IMR-90 (cell line): ENCODE measurements around the gene MAG. TPM values are rescaled to one million over a fixed set of nuclear protein-coding genes. Genes with fewer than 3 reads are reported as not detected.
A peak's percentile ranks its signal among the peaks of the same experiment; 100 is the strongest.

Experiments
- ATAC-seq: fragments of 200-7000 bp; cut with Tn5 transposase; 2 replicates; pipeline ENCODE4 v1.9.1; 2020; ENCODE audit warnings: low read depth, mild to moderate bottlenecking, moderate library complexity
- BruUV-seq: library from RNA; stranded (reverse); fragments of 400-500 nt; replicated peaks from 2 replicates; lab custom pipeline; 2021; lab: Mats Ljungman, UMichigan
- CTCF ChIA-PET: fragments of 300-600 bp; formaldehyde crosslinking; extraction: SDS; loops from one replicate; lab custom pipeline; 2021; ENCODE audit warnings: antibody characterized with exemption; lab: Yijun Ruan, JAX
- POLR2A ChIA-PET: fragments of 300-600 bp; sonication (Branson Sonifier 250); formaldehyde crosslinking; loops from one replicate; lab custom pipeline; 2022; ENCODE audit warnings: antibody characterized with exemption; ENCODE audit not compliant: unreplicated experiment; lab: Charles Lee
- DNase-seq: peaks from one replicate; pipeline ENCODE4 v3.0.0; 2013
- H2AFZ ChIP-seq: replicated peaks from 2 replicates; pipeline ENCODE3; 2013; ENCODE audit warnings: low read length, mild to moderate bottlenecking; ENCODE audit not compliant: poor library complexity
- H2AK5ac ChIP-seq: 2 replicates; pipeline ENCODE4 v1.6.1; 2013; ENCODE audit warnings: low read depth, low read length, inconsistent platforms
- H2AK9ac ChIP-seq: replicated peaks from 2 replicates; pipeline ENCODE3; 2013; ENCODE audit warnings: mild to moderate bottlenecking, low read depth, low read length, moderate library complexity; ENCODE audit not compliant: poor library complexity
- H2BK120ac ChIP-seq: 2 replicates; pipeline ENCODE4 v1.6.1; 2013; ENCODE audit warnings: low read depth, low read length, inconsistent platforms
- H2BK15ac ChIP-seq: 3 replicates; pipeline ENCODE4 v1.6.1; 2013; ENCODE audit warnings: low read depth, low read length, inconsistent platforms
- H2BK20ac ChIP-seq: 2 replicates; pipeline ENCODE4 v1.6.1; 2013; ENCODE audit warnings: low read depth, mild to moderate bottlenecking, inconsistent platforms, low read length, moderate library complexity
- H2BK5ac ChIP-seq: 2 replicates; pipeline ENCODE4 v1.6.1; 2013; ENCODE audit warnings: mild to moderate bottlenecking, low read depth, low read length, inconsistent platforms; ENCODE audit not compliant: poor library complexity, severe bottlenecking
- H3K14ac ChIP-seq: replicated peaks from 2 replicates; pipeline ENCODE4 v1.6.1; 2013; ENCODE audit warnings: low read depth, low read length, inconsistent platforms
- H3K18ac ChIP-seq: 2 replicates; pipeline ENCODE4 v1.6.1; 2013; ENCODE audit warnings: low read depth, low read length, control low read depth
- H3K23ac ChIP-seq: 2 replicates; pipeline ENCODE4 v1.6.1; 2013; ENCODE audit warnings: low read depth, low read length, inconsistent platforms
- H3K27ac ChIP-seq: 2 replicates; pipeline ENCODE4 v1.5.1; 2013; ENCODE audit warnings: mild to moderate bottlenecking, control low read depth, low read length; ENCODE audit not compliant: insufficient read depth
- H3K27me3 ChIP-seq: 2 replicates; pipeline ENCODE4 v1.6.1; 2013; ENCODE audit warnings: low read length; ENCODE audit not compliant: control insufficient read depth, insufficient read depth
- H3K36me3 ChIP-seq: 2 replicates; pipeline ENCODE4 v1.6.1; 2013; ENCODE audit warnings: low read length, mixed read lengths; ENCODE audit not compliant: control insufficient read depth, insufficient read depth
- H3K4ac ChIP-seq: 2 replicates; pipeline ENCODE4 v1.6.1; 2013; ENCODE audit warnings: low read depth, low read length, inconsistent platforms
- H3K4me1 ChIP-seq: 2 replicates; pipeline ENCODE4 v1.6.1; 2013; ENCODE audit warnings: low read length, mixed read lengths; ENCODE audit not compliant: control insufficient read depth, insufficient read depth
- H3K4me2 ChIP-seq: 2 replicates; pipeline ENCODE4 v1.6.1; 2013; ENCODE audit warnings: low read depth, mild to moderate bottlenecking, control low read depth, low read length, moderate library complexity
- H3K4me3 ChIP-seq: 2 replicates; pipeline ENCODE4 v1.5.1; 2013; ENCODE audit warnings: low read depth, mild to moderate bottlenecking, control low read depth, low read length, moderate library complexity; ENCODE audit not compliant: insufficient read depth
- H3K56ac ChIP-seq: 2 replicates; pipeline ENCODE4 v1.6.1; 2013; ENCODE audit warnings: low read length, inconsistent platforms; ENCODE audit not compliant: insufficient read depth; ENCODE audit errors: extremely low read depth
- H3K79me1 ChIP-seq, 2 experiments: 2 replicates each; pipeline ENCODE4 v1.6.1; 2013; ENCODE audit warnings: low read length in 2 of 2, inconsistent platforms in 1 of 2, low read depth in 1 of 2
- H3K9ac ChIP-seq: 2 replicates; pipeline ENCODE4 v1.6.1; 2013; ENCODE audit warnings: low read depth, low read length, control low read depth
- H3K9me1 ChIP-seq: 2 replicates; pipeline ENCODE4 v1.6.1; 2013; ENCODE audit warnings: low read length, inconsistent platforms; ENCODE audit not compliant: insufficient read depth
- H3K9me3 ChIP-seq: 2 replicates; pipeline ENCODE4 v1.6.1; 2013; ENCODE audit warnings: low read length; ENCODE audit not compliant: control insufficient read depth, insufficient read depth
- H4K20me1 ChIP-seq: 2 replicates; pipeline ENCODE4 v1.6.1; 2013; ENCODE audit warnings: low read length, inconsistent platforms; ENCODE audit not compliant: insufficient read depth
- H4K5ac ChIP-seq: 2 replicates; pipeline ENCODE4 v1.6.1; 2013; ENCODE audit warnings: mild to moderate bottlenecking, low read depth, low read length, control low read depth
- H4K8ac ChIP-seq, 2 experiments: 2 replicates each; pipeline ENCODE4 v1.6.1; 2013; ENCODE audit warnings: low read depth in 2 of 2, low read length in 2 of 2, control low read depth in 1 of 2, inconsistent platforms in 1 of 2
- H4K91ac ChIP-seq: 2 replicates; pipeline ENCODE4 v1.6.1; 2013; ENCODE audit warnings: low read depth, low read length, inconsistent platforms; ENCODE audit not compliant: insufficient read depth
- CEBPB ChIP-seq: IDR thresholded peaks from 2 replicates; pipeline ENCODE4 v1.6.1; 2012; ENCODE audit warnings: low read depth, low read length, improper control_type of control experiment
- CHD1 ChIP-seq: IDR thresholded peaks from 2 replicates; pipeline ENCODE4 v1.6.1; 2012; ENCODE audit warnings: low read depth, low read length, improper control_type of control experiment
- MAZ ChIP-seq: IDR thresholded peaks from 2 replicates; pipeline ENCODE4 v1.6.1; 2012; ENCODE audit warnings: low read depth, mild to moderate bottlenecking, low read length, improper control_type of control experiment, moderate library complexity, borderline replicate concordance
- NFE2L2 ChIP-seq: fragments of 150-350 bp; IDR thresholded peaks from 2 replicates; pipeline ENCODE4 v1.6.1; 2016; ENCODE audit warnings: low read depth, mild to moderate bottlenecking, low read length
- POLR2A ChIP-seq: IDR thresholded peaks from 2 replicates; pipeline ENCODE4 v1.6.1; 2012; ENCODE audit warnings: mild to moderate bottlenecking, low read depth, low read length
- RAD21 ChIP-seq: IDR thresholded peaks from 2 replicates; pipeline ENCODE4 v1.6.1; 2012; ENCODE audit warnings: low read length, improper control_type of control experiment
- RCOR1 ChIP-seq: IDR thresholded peaks from 2 replicates; pipeline ENCODE4 v1.6.1; 2012; ENCODE audit warnings: mild to moderate bottlenecking, low read length, improper control_type of control experiment; ENCODE audit not compliant: insufficient replicate concordance
- SMC3 ChIP-seq: fragments of 150-350 bp; IDR thresholded peaks from 2 replicates; pipeline ENCODE4 v1.6.1; 2016; ENCODE audit warnings: low read depth, mild to moderate bottlenecking, antibody characterized with exemption, low read length, moderate library complexity
- WGBS, 2 experiments: methylation state at CpG; one replicate each; pipeline versions ENCODE4 v1.1.5 to v1.1.7; 2013; ENCODE audit warnings: missing lambda C conversion rate in 2 of 2; ENCODE audit not compliant: insufficient read length in 1 of 2; ENCODE audit errors: extremely low coverage in 2 of 2; 5-methylcytosine and 5-hydroxymethylcytosine counted together
- dilution Hi-C: fragments of 300-500 bp; cut with HindIII; formaldehyde crosslinking; loops from one replicate; pipeline ENCODE4 v1.14.3; 2018; ENCODE audit warnings: low sequenced_read_pairs; ENCODE audit not compliant: unreplicated experiment
- in situ Hi-C: fragments of 300-500 bp; cut with MboI; formaldehyde crosslinking; loops from 3 replicates; pipeline ENCODE4 v1.14.3; 2019; ENCODE audit warnings: low sequenced_read_pairs, inconsistent platforms, mixed read lengths
- intact Hi-C: fragments of 100-400 bp; cut with micrococcal nuclease; formaldehyde crosslinking; loops from 2 replicates; pipeline ENCODE4 v1.10.0; 2022
- polyA plus RNA-seq, 3 experiments: library from polyadenylated mRNA; depleted of rRNA; stranded (reverse); fragments of >200 nt; gene quantifications; 2 replicates each; pipeline ENCODE4 v1.2.3, GENCODE V29; 2012; ENCODE audit warnings: low replicate concordance in 1 of 3
- total RNA-seq: library from RNA; depleted of rRNA; stranded (reverse); fragments of >200 nt; gene quantifications from 2 replicates; pipeline ENCODE4 v1.2.3, GENCODE V29; 2012
- TF ChIP-seq, protein P1 (sequence below): fragments of 150-350 bp; IDR thresholded peaks from 2 replicates; pipeline ENCODE4 v1.6.1; 2016; ENCODE audit warnings: low read depth, mild to moderate bottlenecking, low read length, moderate library complexity, borderline replicate concordance
- TF ChIP-seq, protein P2 (sequence below): fragments of 150-350 bp; IDR thresholded peaks from 2 replicates; pipeline ENCODE4 v1.6.1; 2017; ENCODE audit warnings: mild to moderate bottlenecking, antibody characterized with exemption, low read length, low read depth
- TF ChIP-seq, protein P3 (sequence below): conservative IDR thresholded peaks from 2 replicates; pipeline ENCODE4 v1.5.1; 2012; ENCODE audit warnings: mild to moderate bottlenecking, low read depth, low read length, improper control_type of control experiment

Gene MAG
- total and polyA plus RNA-seq, 2 of the 4 experiments (the other 2 are of a cell fraction), result not detected

DNA sequence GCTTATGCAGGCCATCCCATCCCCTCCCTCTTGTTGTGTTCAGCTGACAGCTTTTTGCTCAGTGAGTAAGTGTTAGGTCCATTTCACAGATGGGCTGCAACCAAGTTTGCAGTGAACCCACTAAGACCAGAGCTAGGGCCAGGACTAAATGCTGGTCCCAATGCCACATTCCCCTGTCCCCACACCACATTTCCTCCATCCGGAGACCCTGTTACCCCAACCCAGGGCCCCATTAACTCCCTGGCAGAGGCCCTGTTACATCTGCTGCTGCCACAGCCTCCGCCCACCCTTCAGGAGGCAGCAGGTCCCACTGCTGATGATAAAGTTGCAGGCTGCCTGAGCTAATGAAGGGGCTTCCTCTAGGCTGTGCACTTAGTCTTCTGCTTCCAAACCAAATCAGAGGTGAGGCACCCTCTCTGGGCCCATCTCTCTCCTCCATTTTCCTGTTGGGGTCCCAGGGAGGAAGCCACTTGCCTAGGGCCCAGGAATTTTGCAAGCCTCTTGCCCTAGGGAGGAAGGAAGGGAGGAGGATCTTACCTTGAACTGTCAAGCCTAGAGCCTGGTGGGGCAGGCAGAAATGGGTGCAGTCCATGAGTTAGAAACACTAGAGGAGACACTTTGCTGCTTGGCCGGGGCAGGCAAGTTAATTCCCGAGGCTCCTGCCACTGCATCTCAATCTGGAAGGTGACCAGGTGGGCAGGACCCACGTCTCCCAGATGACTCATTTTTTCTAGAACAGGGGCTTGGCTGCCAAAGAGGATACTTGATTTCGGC, 26.6 kb upstream of the MAG start (continued):
- no peak for TF ChIP-seq CEBPB

DNA sequence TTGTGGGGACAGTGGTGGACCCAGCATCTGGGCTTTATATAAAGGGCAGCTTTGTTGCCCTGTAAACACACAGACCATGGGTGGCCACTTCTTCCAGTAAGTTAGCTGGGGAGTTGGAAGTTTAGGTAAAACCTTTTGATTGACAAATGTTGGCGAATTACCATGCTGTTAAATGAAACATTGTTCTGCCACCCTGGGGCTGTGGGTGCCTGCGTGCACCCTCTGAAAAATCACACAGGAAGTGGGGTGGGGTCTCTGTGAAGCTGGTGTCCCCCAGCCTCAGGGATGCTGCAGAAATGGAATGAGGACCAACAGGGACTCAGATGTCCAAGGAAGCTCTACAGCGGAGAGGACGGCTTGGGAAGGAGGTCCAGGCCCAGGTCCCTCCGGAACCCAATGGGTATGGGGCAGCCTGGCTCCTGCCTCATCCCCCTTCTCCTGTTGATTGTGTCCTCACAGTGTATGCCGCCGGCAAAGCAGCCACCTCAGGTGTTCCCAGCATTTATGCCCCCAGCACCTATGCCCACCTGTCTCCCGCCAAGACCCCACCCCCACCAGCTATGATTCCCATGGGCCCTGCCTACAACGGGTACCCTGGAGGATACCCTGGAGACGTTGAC, 26.0 kb upstream of the MAG start:
- H3K9ac ChIP-seq, result no peak overlapping the region
- no peak overlapping the region for H4K5ac ChIP-seq
- H2BK20ac ChIP-seq, result no peak overlapping the region
- H3K27me3 ChIP-seq, result no peaks in the 10 kb centered on the region
- ATAC-seq (no peak), DNase-seq (no peak)
- H4K91ac ChIP-seq, result no peak overlapping the region
- WGBS, 2 experiments, result 100% methylated on average over 1 of the region's 10 CpGs; no CpG with 5 or more reads in 1 of the 2 experiments
- H2BK5ac ChIP-seq, result no peak overlapping the region
- H3K56ac ChIP-seq, result no peak overlapping the region
- no peak overlapping the region for H3K4me3 ChIP-seq
- peaks cover 9 to 31% of the 10 kb centered on the region in 2 experiments for H3K79me1 ChIP-seq
- no peaks in the 10 kb centered on the region for H3K9me3 ChIP-seq
- H3K9me1 ChIP-seq, result peaks cover 8% of the 10 kb centered on the region
- no peak overlapping the region for H2BK15ac ChIP-seq
- H3K23ac ChIP-seq, result no peak overlapping the region
- POLR2A ChIA-PET, result no interaction called here
- in situ Hi-C loops, result no loop called here
- no peak overlapping the region for H3K4me2 ChIP-seq
- CTCF ChIA-PET, result no interaction called here
- no TSS peak for BruUV-seq
- H3K14ac ChIP-seq, result no peak overlapping the region
- H2AK5ac ChIP-seq, result no peak overlapping the region
- no peaks in the 10 kb centered on the region for H4K20me1 ChIP-seq
- peaks cover 7% of the 10 kb centered on the region for H3K4me1 ChIP-seq
- H2BK120ac ChIP-seq, result no peak overlapping the region
- H3K18ac ChIP-seq, result no peak overlapping the region
- peak overlapping the region; percentile 74 for H2AK9ac ChIP-seq
- no peak overlapping the region for H3K27ac ChIP-seq
- intact Hi-C loops, result loop anchor here (5.0 kb wide), 1 partner anchor 124 kb away; the partner anchor contains the start of gene FXYD7
- no peak overlapping the region for H2AFZ ChIP-seq
- no peak overlapping the region for H4K8ac ChIP-seq
- H3K36me3 ChIP-seq, result peaks cover 8% of the 10 kb centered on the region
- dilution Hi-C loops, result no loop called here
- H3K4ac ChIP-seq, result no peak overlapping the region
- TF ChIP-seq CEBPB (no peak), SMC3 (no peak), NFE2L2 (no peak), MAZ (no peak), RCOR1 (no peak), RAD21 (no peak), CHD1 (no peak), POLR2A (no peak)
- TF ChIP-seq, protein P1, sequence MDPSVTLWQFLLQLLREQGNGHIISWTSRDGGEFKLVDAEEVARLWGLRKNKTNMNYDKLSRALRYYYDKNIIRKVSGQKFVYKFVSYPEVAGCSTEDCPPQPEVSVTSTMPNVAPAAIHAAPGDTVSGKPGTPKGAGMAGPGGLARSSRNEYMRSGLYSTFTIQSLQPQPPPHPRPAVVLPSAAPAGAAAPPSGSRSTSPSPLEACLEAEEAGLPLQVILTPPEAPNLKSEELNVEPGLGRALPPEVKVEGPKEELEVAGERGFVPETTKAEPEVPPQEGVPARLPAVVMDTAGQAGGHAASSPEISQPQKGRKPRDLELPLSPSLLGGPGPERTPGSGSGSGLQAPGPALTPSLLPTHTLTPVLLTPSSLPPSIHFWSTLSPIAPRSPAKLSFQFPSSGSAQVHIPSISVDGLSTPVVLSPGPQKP, result no peak
- TF ChIP-seq, protein P2, sequence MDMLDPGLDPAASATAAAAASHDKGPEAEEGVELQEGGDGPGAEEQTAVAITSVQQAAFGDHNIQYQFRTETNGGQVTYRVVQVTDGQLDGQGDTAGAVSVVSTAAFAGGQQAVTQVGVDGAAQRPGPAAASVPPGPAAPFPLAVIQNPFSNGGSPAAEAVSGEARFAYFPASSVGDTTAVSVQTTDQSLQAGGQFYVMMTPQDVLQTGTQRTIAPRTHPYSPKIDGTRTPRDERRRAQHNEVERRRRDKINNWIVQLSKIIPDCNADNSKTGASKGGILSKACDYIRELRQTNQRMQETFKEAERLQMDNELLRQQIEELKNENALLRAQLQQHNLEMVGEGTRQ, result no peak
- TF ChIP-seq, protein P3, sequence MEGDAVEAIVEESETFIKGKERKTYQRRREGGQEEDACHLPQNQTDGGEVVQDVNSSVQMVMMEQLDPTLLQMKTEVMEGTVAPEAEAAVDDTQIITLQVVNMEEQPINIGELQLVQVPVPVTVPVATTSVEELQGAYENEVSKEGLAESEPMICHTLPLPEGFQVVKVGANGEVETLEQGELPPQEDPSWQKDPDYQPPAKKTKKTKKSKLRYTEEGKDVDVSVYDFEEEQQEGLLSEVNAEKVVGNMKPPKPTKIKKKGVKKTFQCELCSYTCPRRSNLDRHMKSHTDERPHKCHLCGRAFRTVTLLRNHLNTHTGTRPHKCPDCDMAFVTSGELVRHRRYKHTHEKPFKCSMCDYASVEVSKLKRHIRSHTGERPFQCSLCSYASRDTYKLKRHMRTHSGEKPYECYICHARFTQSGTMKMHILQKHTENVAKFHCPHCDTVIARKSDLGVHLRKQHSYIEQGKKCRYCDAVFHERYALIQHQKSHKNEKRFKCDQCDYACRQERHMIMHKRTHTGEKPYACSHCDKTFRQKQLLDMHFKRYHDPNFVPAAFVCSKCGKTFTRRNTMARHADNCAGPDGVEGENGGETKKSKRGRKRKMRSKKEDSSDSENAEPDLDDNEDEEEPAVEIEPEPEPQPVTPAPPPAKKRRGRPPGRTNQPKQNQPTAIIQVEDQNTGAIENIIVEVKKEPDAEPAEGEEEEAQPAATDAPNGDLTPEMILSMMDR, result no peak
